ENCODE results near the gene RAET1G. TPM values are rescaled to one million over a fixed set of nuclear protein-coding genes. Genes with fewer than 3 reads are reported as not detected.

The RAET1G gene
- total and polyA plus RNA-seq, 9 of the 15 experiments (the other 6 are each of a cell fraction or from before 2014, with no cell fraction given) = 0.11 TPM; not detected in 8

DNA sequence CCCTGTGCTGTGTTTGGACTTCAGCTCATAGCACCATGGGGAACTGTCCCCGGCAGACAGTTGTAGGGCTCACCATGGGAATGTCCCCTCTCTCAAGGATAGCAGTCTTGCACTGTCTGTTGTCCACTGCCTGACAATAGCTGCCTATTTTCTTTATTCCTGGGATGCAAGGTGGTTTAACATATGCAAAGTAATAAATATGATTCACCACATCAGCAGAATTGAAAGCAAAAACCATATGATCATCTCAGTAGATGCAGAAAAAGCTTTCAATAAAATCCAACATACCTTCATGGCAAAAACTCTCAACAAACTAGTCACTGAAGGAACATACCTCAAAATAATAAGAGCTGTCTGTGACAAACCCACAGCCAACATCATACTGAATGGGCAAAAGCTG lies 45.3 kb downstream of the RAET1G start:
- no peak for FAIRE-seq
- H3K9me3 ChIP-seq (replicated peaks; ENCODE audit: control insufficient read depth, insufficient read depth, low read depth, low read length) = no peaks in the 10 kb centered on the region
- TF ChIP-seq, protein P1, sequence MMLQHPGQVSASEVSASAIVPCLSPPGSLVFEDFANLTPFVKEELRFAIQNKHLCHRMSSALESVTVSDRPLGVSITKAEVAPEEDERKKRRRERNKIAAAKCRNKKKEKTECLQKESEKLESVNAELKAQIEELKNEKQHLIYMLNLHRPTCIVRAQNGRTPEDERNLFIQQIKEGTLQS (IDR thresholded peaks at IDR 0.05) = no peak
- TF ChIP-seq, protein P1 (CRISPR knock-in tag; conservative IDR thresholded peaks at IDR 0.05) = no peak
- TF ChIP-seq C11orf30 (IDR thresholded peaks at IDR 0.05; ENCODE audit: low read depth) = peak; percentile 29; the same call in 1 of the 2 replicates
- TF ChIP-seq HDAC6 (IDR thresholded peaks at IDR 0.05; ENCODE audit: low read depth, low read length) = no peak
- no peak for TF ChIP-seq ZNF274 (IDR thresholded peaks at IDR 0.05; ENCODE audit: borderline replicate concordance, low read depth, low read length)
- no peak for TF ChIP-seq NONO (IDR thresholded peaks at IDR 0.05; ENCODE audit: low read depth in 2 of 2, low read length in 1 of 2)
- TF ChIP-seq MTA2 (IDR thresholded peaks at IDR 0.05; ENCODE audit: low read depth) = no peak
- no peak for TF ChIP-seq POLR3A (IDR thresholded peaks at IDR 0.05; ENCODE audit: borderline replicate concordance, extremely low read depth, insufficient read depth, insufficient read length)
- TF ChIP-seq ZNF316 (IDR thresholded peaks at IDR 0.05) = peak; percentile 57
- TF ChIP-seq ERF (CRISPR knock-in tag; IDR thresholded peaks at IDR 0.05) = no peak
- TF ChIP-seq SRSF3 (IDR thresholded peaks at IDR 0.05; ENCODE audit: insufficient read depth, low read length) = no peak
- TF ChIP-seq CEBPG (CRISPR knock-in tag; IDR thresholded peaks at IDR 0.05) = no peak
- no peak for TF ChIP-seq CEBPG (tag; conservative IDR thresholded peaks at IDR 0.05 in 1 of 2, IDR thresholded peaks at IDR 0.05 in 1 of 2)
- no peak for DNase-seq (ENCODE audit: extremely low read depth in 1 of 4, low spot score in 3 of 4)
- POLR2A ChIA-PET = interaction anchor here (0.6 to 1.1 kb wide), 4 partner anchors 11 to 302 kb away, joined by 3 to 4 read pairs (median 4); no protein-coding TSS in a partner anchor
- CTCF ChIA-PET (ENCODE audit: low intra/inter-chr PET ratio) = no interaction called here
- H4K20me1 ChIP-seq (replicated peaks; ENCODE audit: control insufficient read depth, insufficient read depth, low read length) = no peaks in the 10 kb centered on the region
- intact Hi-C loops (cut with micrococcal nuclease) (no loop called here), in situ Hi-C loops (cut with MboI) (no loop called here)
- no peaks in the 10 kb centered on the region for H3K79me2 ChIP-seq (ENCODE audit: control insufficient read depth, insufficient read depth, low read length)
- no peak overlapping the region for H2AFZ ChIP-seq (ENCODE audit: low read depth, low read length)
- no peaks in the 10 kb centered on the region for H3K9me1 ChIP-seq (ENCODE audit: control insufficient read depth, insufficient read depth, low read length)
- H3K4me1 ChIP-seq (replicated peaks in 1 of 2; ENCODE audit: control insufficient read depth in 2 of 2, insufficient read depth in 2 of 2, low read length in 2 of 2) = no peaks in the 10 kb centered on the region
- H3K4me2 ChIP-seq (ENCODE audit: insufficient read depth, low read length) = no peak overlapping the region
- no peak overlapping the region for H3K9ac ChIP-seq (ENCODE audit: insufficient read depth in 1 of 2, low read depth in 2 of 2, low read length in 2 of 2)
- 0% methylated on average over 1 of the region's 1 CpG for WGBS (ENCODE audit: insufficient coverage, low coverage, missing lambda C conversion rate)
- no peak overlapping the region for H3K27ac ChIP-seq (ENCODE audit: extremely low read depth, low read depth, low read length)
- no peak overlapping the region for H3K4me3 ChIP-seq
- BruUV-seq (replicated peaks) = no TSS peak
- H3K36me3 ChIP-seq (ENCODE audit: control insufficient read depth, insufficient read depth, low read length) = no peaks in the 10 kb centered on the region
- ATAC-seq = no peak
- H3K27me3 ChIP-seq (ENCODE audit: control insufficient read depth in 2 of 2, insufficient read depth in 2 of 2, low read length in 2 of 2) = peaks cover 17 to 23% of the 10 kb centered on the region in 2 experiments; a peak in 4 of 5 replicates
